Glomerular visceral epithelial cell (primary cell): ENCODE measurements around the gene CEP120.
"Not testable (repeated sequence)": the region's sequence is repeated elsewhere in the genome, so short reads cannot be mapped to it uniquely, and the experiment has no call there.

Experiments
- DNase-seq: peaks from one replicate; pipeline ENCODE4 v3.0.0-alpha.2; 2016; ENCODE audit errors: extremely low spot score

The CEP120 gene

GRCh38 chr5:123423278-123424149, at the start of gene CEP120:
Gene CEP120, minus strand, starts transcription at chr5:123423403. Its CDS starts 405 bp downstream, at chr5:123422998.
- DNase-seq: peak; percentile 100

- DNase-seq: no peak
These were observed 49.1 kb upstream of the CEP120 start for GRCh38 chr5:123472150-123472924.

- no peak for DNase-seq
These were observed 48.2 kb upstream of the CEP120 start for GRCh38 chr5:123471385-123471784.

GRCh38 chr5:123466839-123467238, 43.6 kb upstream of the CEP120 start:
- not testable (repeated sequence) for DNase-seq

- DNase-seq: peak; percentile 16
These were observed 37.1 kb upstream of the CEP120 start for GRCh38 chr5:123460296-123460729.

GRCh38 chr5:123458994-123459393, 35.8 kb upstream of the CEP120 start:
- not testable (repeated sequence) for DNase-seq

- DNase-seq: no peak
These were observed 33.0 kb upstream of the CEP120 start for GRCh38 chr5:123456242-123456641.

- DNase-seq: no peak
These were observed 32.4 kb upstream of the CEP120 start for GRCh38 chr5:123455640-123456039.

GRCh38 chr5:123455095-123455494, 31.9 kb upstream of the CEP120 start:
- no peak for DNase-seq

GRCh38 chr5:123454259-123454911, 31.2 kb upstream of the CEP120 start:
- DNase-seq: no peak

GRCh38 chr5:123452401-123452800, 29.2 kb upstream of the CEP120 start:
- no peak for DNase-seq

- no peak for DNase-seq
These were observed 27.8 kb upstream of the CEP120 start for GRCh38 chr5:123451047-123451446.

GRCh38 chr5:123450640-123451039, 27.4 kb upstream of the CEP120 start:
- no peak for DNase-seq

- no peak for DNase-seq
These were observed 26.9 kb upstream of the CEP120 start for GRCh38 chr5:123450114-123450513.

- DNase-seq: no peak
These were observed 26.3 kb upstream of the CEP120 start for GRCh38 chr5:123449424-123449974.

- no peak for DNase-seq
These were observed 25.5 kb upstream of the CEP120 start for GRCh38 chr5:123448743-123449142.

- DNase-seq: no peak
These were observed 24.9 kb upstream of the CEP120 start for GRCh38 chr5:123448017-123448617.

- DNase-seq: no peak
These were observed 20.8 kb upstream of the CEP120 start for GRCh38 chr5:123444016-123444415.

- no peak for DNase-seq
These were observed 18.2 kb upstream of the CEP120 start for GRCh38 chr5:123441408-123441807.

GRCh38 chr5:123440456-123441181, 17.4 kb upstream of the CEP120 start:
- no peak for DNase-seq

- no peak for DNase-seq
These were observed 16.5 kb upstream of the CEP120 start for GRCh38 chr5:123439709-123440108.
